Dendritic cell treated with granulocyte-macrophage colony-stimulating factor and Interleukin-4, amounts not matched to agents 40 ng/mL and 50 ng/mL, for 4 days (primary cell): Measurements from ENCODE around the gene PPP1R3E.
"Not testable (repeated sequence)": the region's sequence is repeated elsewhere in the genome, so short reads cannot be mapped to it uniquely, and the experiment has no call there.

ENCODE experiments used
- H3K27ac Mint-ChIP-seq: one replicate; pipeline ENCODE4 v1.8.0; 2022; ENCODE audit warnings: mild to moderate bottlenecking, mixed read lengths
- H3K27me3 Mint-ChIP-seq: one replicate; pipeline ENCODE4 v1.8.0; 2022; ENCODE audit warnings: mild to moderate bottlenecking, mixed read lengths
- H3K36me3 Mint-ChIP-seq: one replicate; pipeline ENCODE4 v1.8.0; 2022; ENCODE audit warnings: low read depth, mixed read lengths
- H3K4me1 Mint-ChIP-seq: one replicate; pipeline ENCODE4 v1.8.0; 2022; ENCODE audit warnings: low read depth, mixed read lengths
- H3K4me3 Mint-ChIP-seq: one replicate; pipeline ENCODE4 v1.8.0; 2022; ENCODE audit warnings: mild to moderate bottlenecking, moderate library complexity, mixed read lengths
- H3K9me3 Mint-ChIP-seq: one replicate; pipeline ENCODE4 v1.8.0; 2022; ENCODE audit warnings: mixed read lengths
- intact Hi-C: fragments of 100-400 bp; cut with micrococcal nuclease; formaldehyde crosslinking; loops from one replicate; pipeline ENCODE4 v1.15.0; 2022

PPP1R3E gene

DNA sequence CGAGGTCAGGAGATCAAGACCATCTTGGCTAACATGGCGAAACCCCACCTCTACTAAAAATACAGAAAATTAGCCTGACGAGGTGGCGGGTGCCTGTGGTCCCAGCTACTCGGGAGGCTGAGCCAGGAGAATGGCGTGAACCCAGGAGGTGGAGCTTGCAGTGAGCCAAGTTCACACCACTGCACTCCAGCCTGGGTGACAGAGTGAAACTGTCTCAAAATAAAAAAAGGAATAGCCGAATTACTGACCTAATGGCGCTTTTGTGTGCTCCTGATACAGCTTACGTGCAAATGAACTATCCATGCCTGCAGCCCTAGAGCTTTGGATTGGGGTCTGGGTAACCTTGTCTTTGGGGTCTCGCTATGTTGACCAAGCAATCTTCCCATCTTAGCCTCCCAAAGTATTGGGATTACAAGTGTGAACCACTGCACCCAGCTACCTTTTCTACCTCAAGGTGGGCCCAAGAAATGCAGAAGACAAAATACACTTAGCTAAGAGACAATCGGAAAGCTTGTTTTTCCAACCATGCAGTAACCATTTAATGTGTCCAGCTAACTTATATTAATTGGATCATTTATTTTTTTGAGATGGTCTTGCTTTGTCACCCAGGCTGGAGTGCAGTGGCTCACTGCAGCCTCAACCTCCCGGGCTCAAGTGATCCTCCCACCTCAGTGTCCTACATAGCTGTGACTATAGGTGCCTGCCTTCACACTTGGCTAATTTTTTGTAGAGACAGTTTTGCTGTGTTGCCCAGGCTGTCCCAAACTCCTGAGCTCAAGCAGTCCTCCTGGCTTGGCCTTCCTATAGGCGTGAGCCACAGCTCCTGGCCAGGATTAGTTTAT is 24.1 kb upstream of the PPP1R3E start:
- H3K9me3 Mint-ChIP-seq: no peaks in the 10 kb centered on the region
- H3K27ac Mint-ChIP-seq: no peak overlapping the region
- no peak overlapping the region for H3K4me3 Mint-ChIP-seq
- no peaks in the 10 kb centered on the region for H3K27me3 Mint-ChIP-seq
- peaks cover 47% of the 10 kb centered on the region for H3K36me3 Mint-ChIP-seq
- H3K4me1 Mint-ChIP-seq: peaks cover 31% of the 10 kb centered on the region
- intact Hi-C loops: loop anchor here (2.0 to 10.0 kb wide), 2 partner anchors 54 to 62 kb away; no protein-coding TSS in a partner anchor

DNA sequence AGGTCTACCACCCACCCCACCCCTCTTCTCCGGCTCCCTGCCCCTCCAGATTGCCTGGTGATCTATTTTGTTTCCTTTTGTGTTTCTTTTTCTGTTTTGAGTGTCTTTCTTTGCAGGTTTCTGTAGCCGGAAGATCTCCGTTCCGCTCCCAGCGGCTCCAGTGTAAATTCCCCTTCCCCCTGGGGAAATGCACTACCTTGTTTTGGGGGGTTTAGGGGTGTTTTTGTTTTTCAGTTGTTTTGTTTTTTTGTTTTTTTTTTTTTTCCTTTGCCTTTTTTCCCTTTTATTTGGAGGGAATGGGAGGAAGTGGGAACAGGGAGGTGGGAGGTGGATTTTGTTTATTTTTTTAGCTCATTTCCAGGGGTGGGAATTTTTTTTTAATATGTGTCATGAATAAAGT is 23.1 kb upstream of the PPP1R3E start:
- not testable (repeated sequence) for H3K27ac Mint-ChIP-seq, H3K4me3 Mint-ChIP-seq, H3K27me3 Mint-ChIP-seq, H3K9me3 Mint-ChIP-seq
- Mint-ChIP-seq H3K36me3 (peaks cover 47% of the 10 kb centered on the region), H3K4me1 (peaks cover 32% of the 10 kb centered on the region)
- intact Hi-C loops: loop anchor here (2.0 to 10.0 kb wide), 2 partner anchors 55 to 61 kb away; no protein-coding TSS in a partner anchor

DNA sequence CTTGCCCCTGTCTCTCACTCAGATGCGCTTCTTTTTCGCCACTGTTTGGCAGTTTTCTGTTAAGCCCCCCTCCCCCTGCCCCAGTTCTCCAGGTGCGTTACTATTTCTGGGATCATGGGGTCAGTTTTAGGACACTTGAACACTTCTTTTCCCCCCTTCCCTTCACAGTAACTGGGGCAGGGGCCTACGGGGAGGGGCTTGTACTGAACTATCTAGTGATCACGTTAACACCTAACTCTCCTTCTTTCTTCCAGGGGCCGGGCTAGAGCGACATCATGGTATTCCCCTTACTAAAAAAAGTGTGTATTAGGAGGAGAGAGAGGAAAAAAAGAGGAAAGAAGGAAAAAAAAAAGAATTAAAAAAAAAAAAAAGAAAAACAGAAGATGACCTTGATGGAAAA is 22.3 kb upstream of the PPP1R3E start:
- no peaks in the 10 kb centered on the region for H3K9me3 Mint-ChIP-seq
- intact Hi-C loops: loop anchor here (5.0 to 10.0 kb wide), 2 partner anchors 60 to 242 kb away; partner anchors contain the start of gene AP1G2
- peaks cover 40% of the 10 kb centered on the region for H3K4me1 Mint-ChIP-seq
- H3K36me3 Mint-ChIP-seq: peaks cover 53% of the 10 kb centered on the region
- H3K27ac Mint-ChIP-seq: no peak overlapping the region
- H3K27me3 Mint-ChIP-seq: no peaks in the 10 kb centered on the region
- H3K4me3 Mint-ChIP-seq: no peak overlapping the region

DNA sequence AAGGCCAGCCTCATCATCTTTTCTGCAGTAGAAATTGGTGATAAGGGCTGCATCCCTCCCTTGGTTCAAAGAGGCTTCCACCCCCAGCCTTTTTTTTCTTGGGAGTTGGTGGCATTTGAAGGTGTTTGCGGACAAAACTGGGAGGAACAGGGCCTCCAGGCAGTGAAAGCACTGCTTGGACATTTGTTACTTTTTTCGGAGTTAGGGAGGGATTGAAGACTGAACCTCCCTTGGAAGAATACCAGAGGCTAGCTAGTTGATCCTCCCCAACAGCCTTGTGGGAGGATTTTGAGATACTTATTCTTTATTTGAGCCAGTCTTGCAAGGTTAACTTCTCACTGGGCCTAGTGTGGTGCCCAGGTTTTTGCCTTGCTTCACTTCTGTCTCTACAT is 21.8 kb upstream of the PPP1R3E start:
- Mint-ChIP-seq H3K36me3 (peaks cover 59% of the 10 kb centered on the region), H3K4me3 (no peak overlapping the region), H3K4me1 (peaks cover 45% of the 10 kb centered on the region), H3K27ac (no peak overlapping the region), H3K9me3 (no peaks in the 10 kb centered on the region), H3K27me3 (no peaks in the 10 kb centered on the region)
- intact Hi-C loops: loop anchor here (5.0 to 10.0 kb wide), 2 partner anchors 60 to 243 kb away; partner anchors contain the start of gene AP1G2

DNA sequence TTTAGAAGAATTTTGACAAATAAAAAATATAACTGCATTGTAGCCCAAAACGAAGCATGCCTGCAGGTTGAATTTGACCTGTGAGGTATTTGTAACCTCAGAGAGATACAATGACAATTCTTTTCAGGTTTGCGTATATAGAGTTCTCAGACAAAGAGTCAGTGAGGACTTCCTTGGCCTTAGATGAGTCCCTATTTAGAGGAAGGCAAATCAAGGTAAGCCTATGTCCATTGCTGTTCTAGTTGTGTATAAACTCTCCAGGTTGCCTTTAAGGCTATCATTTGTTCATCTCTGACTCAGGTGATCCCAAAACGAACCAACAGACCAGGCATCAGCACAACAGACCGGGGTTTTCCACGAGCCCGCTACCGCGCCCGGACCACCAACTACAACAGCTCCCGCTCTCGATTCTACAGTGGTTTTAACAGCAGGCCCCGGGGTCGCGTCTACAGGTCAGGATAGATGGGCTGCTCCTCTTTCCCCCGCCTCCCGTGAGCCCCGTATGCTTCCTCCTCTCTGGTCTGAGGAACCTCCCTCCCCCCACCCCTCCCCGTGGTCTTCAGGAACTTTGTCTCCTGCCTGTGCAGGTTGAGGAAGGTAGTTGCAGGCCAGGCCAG is 21.3 kb upstream of the PPP1R3E start:
- Mint-ChIP-seq H3K9me3 (no peaks in the 10 kb centered on the region), H3K27me3 (no peaks in the 10 kb centered on the region), H3K36me3 (peaks cover 64% of the 10 kb centered on the region), H3K27ac (no peak overlapping the region), H3K4me1 (peaks cover 46% of the 10 kb centered on the region), H3K4me3 (no peak overlapping the region)
- intact Hi-C loops: loop anchor here (5.0 to 10.0 kb wide), 2 partner anchors 59 to 243 kb away; partner anchors contain the start of gene AP1G2

DNA sequence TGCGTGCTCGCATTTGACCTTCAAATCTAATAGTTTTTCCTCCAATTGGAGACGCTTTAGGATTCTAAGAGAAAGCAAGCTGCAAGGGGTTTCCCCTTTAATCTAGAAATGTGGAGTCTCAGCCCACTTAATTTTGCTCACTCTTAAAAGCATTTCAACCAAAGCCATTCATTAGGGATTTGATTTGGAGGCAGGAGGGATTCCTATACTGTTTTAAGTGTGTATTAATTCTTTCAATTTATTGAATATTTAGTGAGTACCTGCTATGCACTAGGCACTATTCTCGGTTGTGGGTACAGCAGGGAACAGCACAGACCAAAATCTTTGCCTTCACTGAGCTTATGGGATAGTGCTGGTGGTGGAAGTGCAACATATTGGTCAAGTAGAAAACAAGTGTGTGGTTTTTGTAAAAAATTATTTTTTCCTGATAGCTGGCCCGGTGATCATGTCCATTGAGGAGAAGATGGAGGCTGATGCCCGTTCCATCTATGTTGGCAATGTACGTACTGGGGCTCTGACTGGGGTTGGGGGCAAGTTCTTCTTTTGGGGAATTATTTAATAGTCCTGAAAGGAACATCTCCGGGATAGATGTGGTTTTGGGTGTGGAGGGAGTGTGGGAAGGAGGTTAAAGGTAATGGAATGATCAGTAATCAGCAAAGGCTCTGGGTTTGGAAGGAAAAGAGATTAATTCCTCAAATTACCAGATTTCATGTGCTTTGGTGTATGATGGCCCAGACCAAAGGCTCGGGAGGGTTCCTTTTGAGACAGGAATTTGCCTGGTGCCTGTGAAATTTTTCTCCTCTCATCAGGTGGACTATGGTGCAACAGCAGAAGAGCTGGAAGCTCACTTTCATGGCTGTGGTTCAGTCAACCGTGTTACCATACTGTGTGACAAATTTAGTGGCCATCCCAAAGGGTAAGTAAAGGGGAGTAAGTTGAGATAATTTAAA is 20.2 kb upstream of the PPP1R3E start:
- Mint-ChIP-seq H3K4me3 (peak overlapping the region; percentile 88), H3K4me1 (peaks cover 46% of the 10 kb centered on the region), H3K27me3 (no peaks in the 10 kb centered on the region), H3K9me3 (no peaks in the 10 kb centered on the region), H3K36me3 (peaks cover 70% of the 10 kb centered on the region), H3K27ac (peak overlapping the region; percentile 97)
- intact Hi-C loops: loop anchor here (5.0 to 10.0 kb wide), 2 partner anchors 58 to 244 kb away; partner anchors contain the start of gene AP1G2

DNA sequence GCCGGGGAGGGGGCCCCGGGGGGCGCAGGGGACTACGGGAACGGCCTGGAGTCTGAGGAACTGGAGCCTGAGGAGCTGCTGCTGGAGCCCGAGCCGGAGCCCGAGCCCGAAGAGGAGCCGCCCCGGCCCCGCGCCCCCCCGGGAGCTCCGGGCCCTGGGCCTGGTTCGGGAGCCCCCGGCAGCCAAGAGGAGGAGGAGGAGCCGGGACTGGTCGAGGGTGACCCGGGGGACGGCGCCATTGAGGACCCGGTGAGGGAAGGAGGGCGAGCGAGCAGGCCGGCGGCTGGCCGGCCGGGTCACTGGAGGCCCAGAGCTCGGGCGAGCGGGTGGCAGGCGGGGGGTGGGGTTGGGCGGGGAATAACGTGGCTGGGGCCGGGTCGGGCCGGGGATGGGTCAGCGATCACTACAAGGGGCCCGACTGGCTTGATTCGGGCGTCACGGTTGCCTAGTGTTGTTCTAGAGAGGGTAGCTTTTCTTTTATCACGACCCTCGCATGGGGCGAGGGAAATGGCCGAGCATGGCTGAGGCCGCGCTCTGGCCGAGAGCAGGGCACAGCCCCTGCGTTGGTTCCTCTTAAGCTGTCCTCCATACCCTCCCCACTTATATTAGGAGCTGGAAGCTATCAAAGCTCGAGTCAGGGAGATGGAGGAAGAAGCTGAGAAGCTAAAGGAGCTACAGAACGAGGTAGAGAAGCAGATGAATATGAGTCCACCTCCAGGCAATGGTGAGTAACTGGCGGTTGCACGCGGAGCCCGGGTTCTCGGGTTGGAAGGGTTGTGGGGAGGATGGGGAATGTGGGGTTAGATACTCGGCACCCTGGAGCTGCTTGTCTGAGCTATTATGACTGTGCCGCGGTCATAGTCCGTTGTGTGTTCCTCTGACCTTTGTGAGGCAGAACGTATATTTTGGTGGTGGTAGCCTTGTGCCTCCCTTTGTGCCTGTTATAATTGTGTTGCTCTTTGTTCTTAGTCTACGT is 19.2 kb upstream of the PPP1R3E start:
- intact Hi-C loops: loop anchor here (1.0 to 10.0 kb wide), 5 partner anchors 21 to 245 kb away; partner anchors contain the start of genes AP1G2, HOMEZ and NGDN
- Mint-ChIP-seq H3K4me3 (peak overlapping the region; percentile 88), H3K36me3 (peaks cover 77% of the 10 kb centered on the region), H3K4me1 (peaks cover 46% of the 10 kb centered on the region), H3K27me3 (no peaks in the 10 kb centered on the region), H3K9me3 (no peaks in the 10 kb centered on the region), H3K27ac (peak overlapping the region; percentile 97)

DNA sequence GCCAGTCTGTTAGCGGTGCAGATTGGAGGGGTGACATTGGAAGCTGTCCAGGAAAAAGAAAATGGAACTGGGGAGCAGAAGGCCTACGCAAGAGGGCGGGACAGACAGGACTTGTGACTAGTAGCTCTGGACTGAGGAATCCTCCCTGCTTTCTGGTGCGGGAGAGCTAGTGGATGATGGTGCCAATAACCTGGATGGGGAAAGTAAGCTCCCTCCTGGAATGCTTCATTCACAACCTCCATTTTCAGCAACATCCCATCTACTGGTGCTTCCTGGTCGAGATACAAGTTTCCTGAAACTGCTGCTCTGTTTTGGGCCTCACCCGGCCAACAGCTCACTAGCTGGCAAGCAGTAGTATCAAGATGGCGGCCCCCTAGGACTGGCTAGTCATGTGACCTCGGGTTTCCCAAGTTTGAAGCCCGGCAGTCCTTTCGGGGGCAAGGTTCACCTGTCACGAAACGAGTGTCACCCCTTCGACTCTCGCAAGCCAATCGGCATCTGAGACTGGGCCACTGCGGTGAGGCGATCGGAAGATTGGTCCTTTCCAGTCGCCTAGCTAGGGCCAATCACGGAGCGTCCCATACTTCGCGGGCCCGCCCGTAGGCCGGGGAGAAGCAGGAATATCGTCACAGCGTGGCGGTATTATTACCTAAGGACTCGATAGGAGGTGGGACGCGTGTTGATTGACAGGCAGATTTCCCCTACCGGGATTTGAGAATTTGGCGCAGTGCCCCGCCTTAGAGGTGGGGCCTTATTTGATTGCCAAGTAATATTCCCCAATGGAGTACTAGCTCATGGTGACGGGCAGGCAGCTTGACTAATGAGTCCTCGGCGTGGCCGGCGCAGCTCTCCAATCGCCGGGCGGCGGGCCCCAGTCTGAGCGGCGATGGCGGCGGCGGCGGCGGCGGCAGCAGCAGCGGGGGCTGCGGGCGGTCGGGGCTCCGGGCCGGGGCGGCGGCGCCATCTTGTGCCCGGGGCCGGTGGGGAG is 18.2 kb upstream of the PPP1R3E start, which contains the start of gene PABPN1:
PABPN1 (plus strand) TSS at position 874 of the 988 bp plus-strand sequence; CDS start at position 887, 13 bp downstream.
- Mint-ChIP-seq H3K9me3 (no peaks in the 10 kb centered on the region), H3K36me3 (peaks cover 77% of the 10 kb centered on the region), H3K27me3 (no peaks in the 10 kb centered on the region), H3K4me1 (peaks cover 41% of the 10 kb centered on the region), H3K27ac (peak within 1 kb of the TSS; percentile 97), H3K4me3 (peak within 1 kb of the TSS; percentile 88)
- intact Hi-C loops: loop anchor here (1.0 to 10.0 kb wide), 5 partner anchors 20 to 246 kb away; partner anchors contain the start of genes AP1G2, HOMEZ and NGDN

DNA sequence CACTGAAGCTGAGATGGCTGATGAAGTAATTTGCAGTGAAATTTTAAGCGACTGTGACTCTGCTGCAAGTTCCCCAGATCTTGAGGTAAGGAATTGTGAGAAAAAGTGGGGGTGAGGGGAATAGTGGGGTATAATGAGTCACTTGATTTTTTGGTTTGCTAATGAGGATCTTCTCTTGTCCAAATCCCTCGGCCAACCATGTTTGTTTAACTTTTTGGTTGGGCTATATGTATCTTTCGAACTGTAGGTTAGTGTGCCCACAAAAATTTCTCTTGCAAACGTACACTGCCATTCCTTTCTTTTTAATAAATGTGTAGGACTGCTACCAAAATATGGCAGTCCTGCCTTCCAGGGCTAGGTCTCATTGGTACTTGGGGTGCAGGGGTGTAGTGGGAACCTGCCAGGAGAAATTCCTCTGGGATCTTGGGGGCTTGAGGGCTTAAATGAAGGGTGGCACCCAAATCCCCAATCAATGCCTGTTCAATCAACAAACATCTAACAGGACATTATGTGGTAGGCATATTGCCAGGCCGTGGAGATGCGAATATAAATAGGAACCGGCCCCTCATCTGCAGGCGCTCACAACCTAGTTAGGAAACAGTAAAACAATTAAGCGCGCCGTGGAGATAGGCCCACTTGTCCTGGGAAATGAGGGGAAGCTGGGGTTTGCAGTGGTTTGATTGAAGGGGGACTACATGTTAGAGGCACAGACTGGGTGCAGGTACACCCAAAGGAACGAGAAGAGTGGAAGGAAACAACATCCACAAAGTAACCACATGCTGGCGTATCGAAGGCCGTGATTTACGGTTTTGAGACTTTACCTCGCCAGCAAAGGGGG is 17.3 kb upstream of the PPP1R3E start:
- peak overlapping the region; percentile 97 for H3K27ac Mint-ChIP-seq
- intact Hi-C loops: loop anchor here (5.0 to 10.0 kb wide), 2 partner anchors 55 to 247 kb away; partner anchors contain the start of gene AP1G2

DNA sequence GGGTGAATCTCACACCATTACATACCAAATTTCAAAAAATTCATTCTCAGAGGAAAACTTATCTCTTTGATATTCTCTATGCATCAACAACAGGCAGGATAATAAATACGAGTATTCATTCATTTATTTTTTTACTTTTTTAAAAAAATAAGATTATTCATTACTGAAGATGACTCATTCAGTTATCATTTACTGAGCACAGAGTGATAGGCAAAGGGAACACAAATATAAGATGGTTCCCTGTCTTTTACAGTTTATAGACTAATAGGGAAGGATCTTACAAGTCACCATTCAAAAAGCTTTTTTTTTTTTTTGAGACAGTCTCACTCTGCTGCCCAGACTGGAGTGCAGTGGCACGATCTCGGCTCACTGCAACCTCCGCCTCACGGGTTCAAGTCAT is 13.6 kb upstream of the PPP1R3E start:
- Mint-ChIP-seq H3K36me3 (peaks cover 50% of the 10 kb centered on the region), H3K4me3 (no peak overlapping the region), H3K27me3 (no peaks in the 10 kb centered on the region), H3K27ac (no peak overlapping the region), H3K9me3 (no peaks in the 10 kb centered on the region), H3K4me1 (peaks cover 15% of the 10 kb centered on the region)
- intact Hi-C loops: no loop called here

More for the DNA sequence above, 17.3 kb upstream of the PPP1R3E start:
- Mint-ChIP-seq H3K4me1 (peaks cover 32% of the 10 kb centered on the region), H3K4me3 (peak overlapping the region; percentile 74), H3K36me3 (peaks cover 72% of the 10 kb centered on the region), H3K9me3 (no peaks in the 10 kb centered on the region), H3K27me3 (no peaks in the 10 kb centered on the region)

DNA sequence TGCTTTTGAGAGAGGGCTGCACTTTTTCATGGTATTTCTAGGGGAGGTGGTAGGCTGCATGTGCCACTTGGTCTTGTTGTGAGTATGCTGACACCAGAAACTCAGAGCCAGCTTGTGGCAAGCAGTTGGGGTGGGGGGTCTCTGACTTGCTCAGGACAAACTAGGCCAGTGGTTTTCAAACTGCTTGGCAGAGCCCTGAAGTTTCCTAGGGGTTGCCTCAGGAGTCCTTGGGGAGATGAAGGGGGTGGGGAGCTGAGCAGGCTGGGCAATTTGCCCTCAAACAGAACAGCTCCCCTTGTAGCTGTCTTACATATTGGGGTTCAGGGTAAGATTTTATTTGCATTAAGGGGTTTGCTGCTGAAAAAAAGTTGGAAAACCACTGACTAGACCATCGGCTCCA is 7.9 kb upstream of the PPP1R3E start:
- Mint-ChIP-seq H3K9me3 (no peaks in the 10 kb centered on the region), H3K27me3 (no peaks in the 10 kb centered on the region), H3K36me3 (peaks cover 61% of the 10 kb centered on the region), H3K4me1 (peaks cover 54% of the 10 kb centered on the region), H3K27ac (peak overlapping the region; percentile 45), H3K4me3 (no peak overlapping the region)
- intact Hi-C loops: no loop called here
